HS-27A (cell line): ENCODE data around the gene BCCIP.

Experiments used
- DNase-seq: peaks from one replicate; pipeline ENCODE4 v3.0.0-alpha.2; 2012; ENCODE audit warnings: low read depth, missing footprints

Gene BCCIP

GRCh38 chr10:125822878-125823662 is at the start of gene BCCIP, which contains the start of gene UROS:
TSS of gene BCCIP (plus strand) at chr10:125823546. CDS start at chr10:125823558, 12 bp downstream.
TSS of gene UROS (minus strand) at chr10:125823258. CDS start at chr10:125816499, 6,759 bp downstream.
- DNase-seq, result peak; percentile 73

DNA sequence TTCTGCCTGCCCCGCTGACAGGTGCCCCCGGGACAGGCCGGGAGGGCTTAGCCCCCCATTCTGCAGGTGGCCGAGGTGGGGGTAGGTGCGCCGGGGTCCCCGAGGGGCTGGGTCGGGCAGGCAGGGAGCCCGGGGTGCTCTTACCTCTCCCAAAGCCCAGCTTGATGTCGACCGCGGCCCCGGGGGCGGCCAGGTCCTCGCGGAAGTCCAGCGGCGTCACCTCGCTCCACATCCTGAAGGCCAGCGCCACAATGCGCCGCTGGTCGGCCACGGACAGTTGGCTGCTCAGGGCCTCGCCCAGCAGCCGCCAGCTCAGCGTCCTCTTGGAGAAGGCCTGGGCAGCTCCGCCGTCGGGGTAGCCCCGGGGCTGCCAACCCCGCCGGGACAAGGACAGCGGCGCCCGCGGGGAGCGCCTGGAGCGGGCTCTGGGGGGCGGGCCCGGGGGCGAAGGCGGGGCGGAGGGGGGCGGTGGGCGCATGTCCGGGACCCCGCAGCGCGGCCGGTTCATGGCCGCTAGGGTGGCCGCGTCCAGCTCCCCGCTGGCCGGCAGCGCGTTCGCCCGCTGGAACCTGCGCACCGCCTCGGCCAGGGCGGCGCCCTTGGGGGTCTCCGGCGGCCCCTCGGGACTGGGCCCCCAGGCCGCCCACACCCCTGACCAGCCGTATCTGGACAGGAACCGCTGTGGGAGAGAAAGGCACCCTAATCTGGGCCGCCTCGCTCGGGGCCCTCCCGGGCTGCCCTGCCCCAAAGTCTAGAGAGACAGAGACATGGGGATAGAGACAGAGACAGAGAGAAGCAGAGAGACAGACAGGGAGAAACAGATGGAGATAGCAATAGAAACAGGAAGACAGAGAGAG is 49.4 kb upstream of the BCCIP start:
- no peak for DNase-seq

GRCh38 chr10:125774581-125775191 is 48.7 kb upstream of the BCCIP start:
- no peak for DNase-seq

DNA sequence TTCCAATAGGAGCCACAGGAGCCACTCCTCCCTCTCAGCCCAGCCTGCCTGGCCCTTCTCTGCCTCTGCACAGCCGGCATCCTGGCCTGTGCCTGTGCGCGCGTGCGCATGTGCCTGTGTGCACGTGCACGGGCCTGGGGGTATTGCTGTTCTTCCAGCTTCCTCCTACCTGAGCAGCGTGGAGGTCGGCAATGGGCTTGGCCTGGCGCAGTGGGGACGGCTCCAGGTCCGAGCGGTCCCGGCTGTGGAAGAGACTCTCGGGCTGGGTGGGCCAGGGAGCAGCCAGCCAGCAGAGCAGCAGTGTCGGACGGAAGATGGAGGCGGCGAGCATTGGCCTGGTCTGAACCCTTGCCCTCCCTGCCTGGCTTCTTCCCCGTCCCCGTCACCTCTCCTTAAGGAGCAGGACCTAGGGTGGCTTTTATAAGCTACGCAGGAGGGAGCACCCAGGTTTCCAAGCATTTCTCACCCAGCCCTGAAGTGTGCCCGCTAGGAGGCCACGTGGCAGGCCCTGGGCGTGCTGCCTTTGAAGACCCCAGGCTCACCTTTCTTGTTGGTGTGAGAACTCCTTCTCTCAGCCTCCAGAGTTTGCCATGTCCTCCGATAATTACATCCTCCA is 47.7 kb upstream of the BCCIP start, which contains the start of gene MMP21:
TSS of gene MMP21 (minus strand) at position 331 of the 616 bp plus-strand sequence. CDS start at position 331, 0 bp downstream.
- DNase-seq, result no peak

DNA sequence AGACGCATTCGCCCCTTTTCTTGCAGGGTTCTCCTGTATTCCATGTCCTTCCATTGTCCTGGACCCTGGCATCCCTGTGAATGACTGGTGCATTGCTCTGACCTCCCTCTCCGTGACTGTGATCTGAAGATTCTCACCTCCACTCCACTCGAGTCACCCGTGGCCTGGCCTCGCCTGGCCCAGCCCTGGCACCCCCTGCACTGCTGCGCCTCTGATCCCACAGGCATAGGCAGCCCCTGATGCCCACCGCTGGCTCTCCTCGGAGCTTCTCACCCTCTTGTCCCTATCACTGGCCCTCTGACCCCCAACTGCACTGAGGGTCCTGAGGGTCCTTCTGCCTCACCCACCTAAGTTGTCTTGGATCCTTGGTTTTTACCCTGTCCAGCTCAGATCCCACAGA is 45.5 kb upstream of the BCCIP start:
- DNase-seq, result no peak

- DNase-seq, result no peak
These were observed 44.8 kb upstream of the BCCIP start for GRCh38 chr10:125778556-125778955.

DNA sequence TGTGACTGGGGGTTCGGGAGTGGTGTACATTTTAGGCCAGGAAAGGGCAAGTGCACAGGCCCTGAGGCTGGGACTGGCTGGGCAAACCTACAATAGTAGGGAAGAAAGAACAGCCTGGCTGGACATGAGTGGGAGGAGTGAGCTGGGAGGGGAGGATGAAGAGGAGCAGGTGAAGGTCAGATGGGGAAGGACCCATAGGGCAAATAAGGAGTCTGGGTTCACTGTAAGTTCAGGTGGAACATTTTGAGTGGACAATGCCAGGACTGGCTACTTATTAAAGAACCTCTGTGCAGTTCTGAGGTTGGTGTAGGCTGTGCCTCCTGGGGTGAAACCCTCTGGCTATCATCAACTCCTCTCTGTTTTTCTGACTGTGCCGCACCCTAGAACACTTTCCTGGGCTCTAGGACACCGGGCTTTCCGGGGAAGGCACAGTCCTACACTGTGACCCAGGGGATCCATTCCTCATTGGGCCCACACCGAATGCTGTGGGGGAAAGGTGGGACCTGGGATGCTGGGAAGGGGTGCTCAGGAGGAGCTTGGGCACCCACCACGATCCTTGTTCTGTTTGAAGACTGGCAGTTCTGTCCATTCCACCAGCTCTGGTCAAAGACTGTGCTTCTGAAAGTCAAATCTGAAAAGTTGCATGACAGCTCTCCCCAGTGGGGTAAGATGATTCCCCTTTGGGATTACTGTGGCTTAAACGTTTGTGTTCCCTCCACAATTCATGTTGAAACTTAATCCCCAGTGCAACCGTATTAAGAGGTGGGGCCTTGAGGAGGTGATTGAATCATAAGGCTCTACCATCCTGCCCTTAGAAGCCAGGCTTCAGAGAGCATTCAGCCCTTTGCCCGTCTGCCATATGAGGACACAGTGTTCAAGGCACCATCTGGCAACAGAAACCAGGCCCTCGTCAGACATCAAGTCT is 43.7 kb upstream of the BCCIP start:
- no peak for DNase-seq

DNA sequence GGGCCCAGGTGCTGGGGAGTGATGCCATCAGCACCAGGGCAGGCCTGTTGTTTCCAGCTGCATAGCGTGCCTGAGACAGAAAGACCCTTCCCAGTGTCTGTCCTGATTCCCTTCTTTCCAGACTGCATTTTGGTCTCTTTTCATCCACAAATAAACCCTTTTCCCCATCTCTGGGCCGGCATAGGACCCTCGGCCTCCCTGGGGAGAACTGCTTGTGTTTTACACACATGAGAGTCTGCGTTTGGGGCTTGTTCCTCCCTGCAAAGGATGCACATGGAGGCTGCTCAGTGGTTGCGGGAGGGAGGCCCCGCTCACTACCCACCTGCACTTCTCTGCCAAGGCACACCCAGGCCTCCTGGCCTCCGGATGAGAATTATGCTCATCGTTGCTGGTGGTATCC is 42.0 kb upstream of the BCCIP start:
- no peak for DNase-seq

GRCh38 chr10:125782054-125782453 is 41.3 kb upstream of the BCCIP start:
- DNase-seq, result no peak

GRCh38 chr10:125782616-125783015 is 40.7 kb upstream of the BCCIP start:
- no peak for DNase-seq

DNA sequence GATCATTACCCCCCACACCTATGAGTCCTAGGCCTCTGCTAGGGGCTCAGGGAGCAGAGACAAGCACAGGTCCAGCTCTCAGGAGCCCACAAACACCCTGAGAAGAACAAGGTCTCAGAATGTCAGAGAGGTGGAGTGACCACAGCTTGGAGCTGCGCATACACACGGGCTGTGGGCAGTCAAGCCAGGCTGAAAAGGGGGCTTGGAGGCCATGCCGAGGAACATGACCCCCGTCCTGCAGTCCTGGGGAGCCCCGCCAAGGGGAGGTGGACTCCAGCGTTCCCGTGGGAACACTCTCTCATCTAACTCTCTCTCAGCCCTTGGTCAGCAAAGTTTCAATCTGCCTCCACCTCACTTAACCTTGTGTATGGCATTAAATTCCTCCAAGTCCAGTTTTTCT is 39.9 kb upstream of the BCCIP start:
- DNase-seq, result no peak

DNA sequence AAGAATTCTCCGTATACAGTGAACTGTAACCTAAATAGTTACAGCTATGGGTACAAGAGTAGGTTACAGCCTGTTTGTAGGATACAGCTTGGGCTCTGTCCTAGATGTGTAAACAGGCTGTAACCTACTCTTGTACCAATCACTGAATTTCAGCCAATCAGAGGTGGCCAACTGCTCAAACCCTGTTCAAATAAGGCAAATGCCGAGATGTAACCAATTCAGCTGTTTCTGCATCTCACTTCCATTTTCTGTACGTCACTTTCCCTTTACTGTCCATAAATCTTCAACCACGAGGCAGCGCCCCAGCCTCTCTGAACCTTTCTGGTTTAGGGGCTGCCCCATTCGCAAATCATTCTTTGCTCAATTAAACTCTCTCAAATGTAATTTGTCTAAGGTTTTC is 39.4 kb upstream of the BCCIP start:
- no peak for DNase-seq

GRCh38 chr10:125785791-125786190 is 37.6 kb upstream of the BCCIP start:
- DNase-seq, result no peak

- DNase-seq, result no peak
These were observed 35.0 kb upstream of the BCCIP start for GRCh38 chr10:125788156-125789034.

GRCh38 chr10:125792342-125793300 is 30.7 kb upstream of the BCCIP start:
- no peak for DNase-seq

DNA sequence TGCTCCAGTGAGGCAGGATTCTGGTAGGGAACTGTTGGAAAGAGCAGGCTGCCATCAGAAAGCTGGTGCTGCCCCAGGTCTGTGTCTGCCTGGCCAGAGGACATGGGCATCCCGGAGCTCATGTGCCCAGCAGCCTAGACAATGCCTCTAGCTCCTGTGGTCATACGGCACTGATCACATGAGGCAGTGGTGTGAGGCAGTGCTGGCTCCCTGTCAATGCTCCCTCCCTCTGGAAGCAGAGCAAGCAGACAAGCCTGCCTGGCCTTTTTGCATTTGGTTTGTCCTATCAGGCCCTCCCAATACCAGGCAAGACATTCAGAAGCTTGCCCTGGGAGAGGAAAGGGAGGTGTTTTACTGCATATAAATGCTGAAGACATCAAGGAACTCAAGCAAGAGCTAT is 28.2 kb upstream of the BCCIP start:
- DNase-seq, result no peak

GRCh38 chr10:125795637-125796190 is 27.6 kb upstream of the BCCIP start:
- no peak for DNase-seq

GRCh38 chr10:125797424-125797823 is 25.9 kb upstream of the BCCIP start:
- no peak for DNase-seq
